ENCODE results near the gene SEPTIN12.

GRCh38 chr16:4825196-4825595 lies 37.1 kb upstream of the SEPTIN12 start:
- TF ChIP-seq CTCF (IDR thresholded peaks at IDR 0.05) (no peak), POLR2A (IDR thresholded peaks at IDR 0.05) (no peak)
